A549 (cell line): Measurements from ENCODE around the gene NDUFB7. TPM values are rescaled to one million over a fixed set of nuclear protein-coding genes. Genes with fewer than 3 reads are reported as not detected.

ENCODE experiments used
- ATAC-seq, 2 experiments: fragments of 200-7000 bp in 1 of 2; fragments of >200 bp in 1 of 2; cut with Nextera tagmentation in 1 of 2; cut with Tn5 transposase in 1 of 2; 3 replicates each; pipeline versions ENCODE4 v1.8.0 to v1.9.1; 2018 to 2020; ENCODE audit warnings: mild to moderate bottlenecking in 1 of 2, moderate library complexity in 1 of 2
- CTCF ChIA-PET: fragments of 300-600 bp; sonication (Branson Sonifier 250); formaldehyde crosslinking; extraction: SDS; loops from one replicate; lab custom pipeline; 2021; ENCODE audit warnings: antibody characterized with exemption, inconsistent platforms; lab: Yijun Ruan, JAX
- POLR2A ChIA-PET: fragments of 350-600 bp; formaldehyde crosslinking; extraction: SDS; loops from one replicate; lab custom pipeline; 2021; ENCODE audit warnings: antibody characterized with exemption, inconsistent platforms; lab: Yijun Ruan, JAX
- DNase-seq, 2 experiments: peaks; one replicate each; pipeline versions ENCODE4 v3.0.0 to v3.0.0-alpha.2; 2011 to 2016; ENCODE audit warnings: low read depth in 1 of 2, low spot score in 1 of 2
- FAIRE-seq: peaks from 2 replicates; lab custom pipeline; 2011; peaks lifted over from hg19 to GRCh38; lab: Jason Lieb, UNC
- H3K27ac ChIP-seq, 2 experiments: fragments of >200 bp; sonication (Bioruptor Twin); formaldehyde crosslinking; 3 replicates each; pipeline ENCODE4 v1.5.1; 2016 to 2017
- H3K4me1 ChIP-seq: fragments of >200 bp; sonication (Bioruptor Twin); formaldehyde crosslinking; 3 replicates; pipeline ENCODE4 v1.6.1; 2016
- H3K4me2 ChIP-seq: fragments of >200 bp; sonication (Bioruptor Twin); formaldehyde crosslinking; 3 replicates; pipeline ENCODE4 v1.6.1; 2016
- H3K4me3 ChIP-seq: fragments of >200 bp; sonication (Bioruptor Twin); formaldehyde crosslinking; 3 replicates; pipeline ENCODE4 v1.5.1; 2016
- H3K9me3 ChIP-seq: fragments of >200 bp; sonication (Bioruptor Twin); formaldehyde crosslinking; 3 replicates; pipeline ENCODE4 v1.6.1; 2016
- CHD2 ChIP-seq: fragments of 150-350 bp; IDR thresholded peaks from 2 replicates; pipeline ENCODE4 v1.6.1; 2014; ENCODE audit warnings: low read length; ENCODE audit not compliant: partially characterized antibody
- E2F6 ChIP-seq: IDR thresholded peaks from 2 replicates; pipeline ENCODE4 v1.6.1; 2012; ENCODE audit warnings: low read depth, borderline replicate concordance
- ESRRA ChIP-seq: fragments of 150-350 bp; IDR thresholded peaks from 2 replicates; pipeline ENCODE4 v1.6.1; 2014; ENCODE audit warnings: mild to moderate bottlenecking, low read length, borderline replicate concordance
- FOSB ChIP-seq: fragments of 250-450 bp; sonication (Bioruptor Pico); IDR thresholded peaks from 2 replicates; pipeline ENCODE4 v1.5.0; 2020; ENCODE audit warnings: mild to moderate bottlenecking, moderate library complexity
- HDAC2 ChIP-seq: fragments of 200-600 bp; sonication (generic); IDR thresholded peaks from 2 replicates; pipeline ENCODE4 v1.6.1; 2016
- HMGXB4 ChIP-seq: fragments of 250-450 bp; sonication (Bioruptor Pico); IDR thresholded peaks from 2 replicates; pipeline ENCODE4 v1.5.0; 2021; ENCODE audit warnings: mild to moderate bottlenecking, moderate library complexity, borderline replicate concordance
- JUNB ChIP-seq: fragments of >200 bp; sonication (Bioruptor Twin); formaldehyde crosslinking; IDR thresholded peaks from 2 replicates; pipeline ENCODE4 v1.6.1; 2016
- NFE2L2 ChIP-seq: fragments of 150-350 bp; conservative IDR thresholded peaks from 2 replicates; pipeline ENCODE4 v1.6.1; 2014; ENCODE audit warnings: low read length
- NR3C1 ChIP-seq: fragments of >200 bp; sonication (Bioruptor Twin); formaldehyde crosslinking; IDR thresholded peaks from 3 replicates; pipeline ENCODE4 v1.6.1; 2017
- PHF8 ChIP-seq: fragments of 200-600 bp; sonication (generic); IDR thresholded peaks from 2 replicates; pipeline ENCODE4 v1.6.1; 2016; ENCODE audit warnings: low read depth, mild to moderate bottlenecking, antibody characterized with exemption, moderate library complexity, borderline replicate concordance
- POLR2A ChIP-seq: IDR thresholded peaks from 2 replicates; pipeline ENCODE4 v1.6.1; 2012; ENCODE audit warnings: mild to moderate bottlenecking, low read length
- POLR2AphosphoS2 ChIP-seq: conservative IDR thresholded peaks from 2 replicates; pipeline ENCODE4 v1.6.1; 2012; ENCODE audit warnings: low read length, improper control_type of control experiment, inconsistent platforms
- RFX5 ChIP-seq: fragments of 450-650 bp; IDR thresholded peaks from 2 replicates; pipeline ENCODE4 v1.7.1; 2014; ENCODE audit warnings: antibody characterized with exemption, mild to moderate bottlenecking, moderate library complexity
- RNF2 ChIP-seq: fragments of 200-600 bp; sonication (generic); IDR thresholded peaks from 2 replicates; pipeline ENCODE4 v1.6.1; 2016; ENCODE audit warnings: low read depth, mild to moderate bottlenecking, antibody characterized with exemption, moderate library complexity, borderline replicate concordance
- SMC3 ChIP-seq: fragments of >200 bp; sonication (Bioruptor Twin); formaldehyde crosslinking; IDR thresholded peaks from 3 replicates; pipeline ENCODE4 v1.6.1; 2018; ENCODE audit warnings: inconsistent platforms
- SREBF2 ChIP-seq: fragments of 450-650 bp; IDR thresholded peaks from 2 replicates; pipeline ENCODE4 v1.6.1; 2014; ENCODE audit warnings: mild to moderate bottlenecking, moderate library complexity
- TP53 ChIP-seq: fragments of 250-450 bp; sonication (Bioruptor Pico); IDR thresholded peaks from 2 replicates; pipeline ENCODE4 v1.5.0; 2021; ENCODE audit warnings: mild to moderate bottlenecking, moderate library complexity
- ZC3H11A ChIP-seq: fragments of 450-650 bp; IDR thresholded peaks from 2 replicates; pipeline ENCODE4 v1.6.1; 2014; ENCODE audit warnings: antibody characterized with exemption, mild to moderate bottlenecking
- WGBS: methylation state at CpG from one replicate; pipeline ENCODE4 v1.1.6; 2017; ENCODE audit errors: missing lambda C conversion rate; 5-methylcytosine and 5-hydroxymethylcytosine counted together
- polyA plus RNA-seq, 4 experiments: library from polyadenylated mRNA; depleted of rRNA in 3 of 4; stranded (reverse); fragments of >200 nt; fragmentation: RNase III in 1 of 4; extraction: RNeasy Plus Mini Kit Qiagen cat#74134 plus additional on column Dnase treatment in 1 of 4; gene quantifications; 2 replicates in 3 of 4; 3 replicates in 1 of 4; pipeline ENCODE4 v1.2.3, GENCODE V29; 2011 to 2017
- TF ChIP-seq, protein P1 (sequence below): fragments of >200 bp; sonication (Bioruptor Twin); formaldehyde crosslinking; IDR thresholded peaks from 2 replicates; pipeline ENCODE4 v1.6.1; 2016
- TF ChIP-seq, protein P2 (sequence below): fragments of >200 bp; sonication (Bioruptor Twin); formaldehyde crosslinking; IDR thresholded peaks from 3 replicates; pipeline ENCODE4 v1.5.1; 2016
- TF ChIP-seq, protein P3 (sequence below): fragments of 450-650 bp; IDR thresholded peaks from 2 replicates; pipeline ENCODE4 v1.6.1; 2014; ENCODE audit warnings: antibody characterized with exemption

Gene NDUFB7
- polyA plus RNA-seq, 2 of the 4 experiments (the other 2 are of a cell fraction) = 82.3 to 158 TPM

GRCh38 chr19:14576363-14576762 lies 4.5 kb upstream of the NDUFB7 start:
- no peak for FAIRE-seq
- H3K4me2 ChIP-seq = no peak overlapping the region
- peaks cover 3% of the 10 kb centered on the region; the same call in 1 of the 3 replicates for H3K4me1 ChIP-seq
- CTCF ChIA-PET = interaction anchor here (2.8 kb wide), 1 partner anchor 110 kb away, joined by 10 read pairs; no protein-coding TSS in a partner anchor
- TF ChIP-seq TP53 (CRISPR knock-in tag) = no peak
- no peak for TF ChIP-seq NR3C1
- no peak for TF ChIP-seq POLR2AphosphoS2
- TF ChIP-seq FOSB (CRISPR knock-in tag) = no peak
- no peak for TF ChIP-seq ESRRA
- no peak for TF ChIP-seq RFX5
- TF ChIP-seq, protein P1, sequence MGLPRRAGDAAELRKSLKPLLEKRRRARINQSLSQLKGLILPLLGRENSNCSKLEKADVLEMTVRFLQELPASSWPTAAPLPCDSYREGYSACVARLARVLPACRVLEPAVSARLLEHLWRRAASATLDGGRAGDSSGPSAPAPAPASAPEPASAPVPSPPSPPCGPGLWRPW = no peak
- TF ChIP-seq HMGXB4 = no peak
- no peak for TF ChIP-seq NFE2L2
- no peak for TF ChIP-seq E2F6
- TF ChIP-seq POLR2A = no peak
- TF ChIP-seq SMC3 = no peak
- TF ChIP-seq, protein P2, sequence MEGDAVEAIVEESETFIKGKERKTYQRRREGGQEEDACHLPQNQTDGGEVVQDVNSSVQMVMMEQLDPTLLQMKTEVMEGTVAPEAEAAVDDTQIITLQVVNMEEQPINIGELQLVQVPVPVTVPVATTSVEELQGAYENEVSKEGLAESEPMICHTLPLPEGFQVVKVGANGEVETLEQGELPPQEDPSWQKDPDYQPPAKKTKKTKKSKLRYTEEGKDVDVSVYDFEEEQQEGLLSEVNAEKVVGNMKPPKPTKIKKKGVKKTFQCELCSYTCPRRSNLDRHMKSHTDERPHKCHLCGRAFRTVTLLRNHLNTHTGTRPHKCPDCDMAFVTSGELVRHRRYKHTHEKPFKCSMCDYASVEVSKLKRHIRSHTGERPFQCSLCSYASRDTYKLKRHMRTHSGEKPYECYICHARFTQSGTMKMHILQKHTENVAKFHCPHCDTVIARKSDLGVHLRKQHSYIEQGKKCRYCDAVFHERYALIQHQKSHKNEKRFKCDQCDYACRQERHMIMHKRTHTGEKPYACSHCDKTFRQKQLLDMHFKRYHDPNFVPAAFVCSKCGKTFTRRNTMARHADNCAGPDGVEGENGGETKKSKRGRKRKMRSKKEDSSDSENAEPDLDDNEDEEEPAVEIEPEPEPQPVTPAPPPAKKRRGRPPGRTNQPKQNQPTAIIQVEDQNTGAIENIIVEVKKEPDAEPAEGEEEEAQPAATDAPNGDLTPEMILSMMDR = no peak
- no peak for TF ChIP-seq CHD2
- no peak for TF ChIP-seq HDAC2
- TF ChIP-seq, protein P3, sequence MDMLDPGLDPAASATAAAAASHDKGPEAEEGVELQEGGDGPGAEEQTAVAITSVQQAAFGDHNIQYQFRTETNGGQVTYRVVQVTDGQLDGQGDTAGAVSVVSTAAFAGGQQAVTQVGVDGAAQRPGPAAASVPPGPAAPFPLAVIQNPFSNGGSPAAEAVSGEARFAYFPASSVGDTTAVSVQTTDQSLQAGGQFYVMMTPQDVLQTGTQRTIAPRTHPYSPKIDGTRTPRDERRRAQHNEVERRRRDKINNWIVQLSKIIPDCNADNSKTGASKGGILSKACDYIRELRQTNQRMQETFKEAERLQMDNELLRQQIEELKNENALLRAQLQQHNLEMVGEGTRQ = no peak
- no peak for TF ChIP-seq SREBF2
- TF ChIP-seq, all 56 proteins: peak for 0
- Histone ChIP-seq H3K27ac (no peak overlapping the region), H3K9me3 (no peaks in the 10 kb centered on the region), H3K4me3 (no peak overlapping the region)
- WGBS = 66% methylated on average over 8 of the region's 8 CpGs
- ATAC-seq (no peak), DNase-seq (no peak)
- POLR2A ChIA-PET = no interaction called here

DNA sequence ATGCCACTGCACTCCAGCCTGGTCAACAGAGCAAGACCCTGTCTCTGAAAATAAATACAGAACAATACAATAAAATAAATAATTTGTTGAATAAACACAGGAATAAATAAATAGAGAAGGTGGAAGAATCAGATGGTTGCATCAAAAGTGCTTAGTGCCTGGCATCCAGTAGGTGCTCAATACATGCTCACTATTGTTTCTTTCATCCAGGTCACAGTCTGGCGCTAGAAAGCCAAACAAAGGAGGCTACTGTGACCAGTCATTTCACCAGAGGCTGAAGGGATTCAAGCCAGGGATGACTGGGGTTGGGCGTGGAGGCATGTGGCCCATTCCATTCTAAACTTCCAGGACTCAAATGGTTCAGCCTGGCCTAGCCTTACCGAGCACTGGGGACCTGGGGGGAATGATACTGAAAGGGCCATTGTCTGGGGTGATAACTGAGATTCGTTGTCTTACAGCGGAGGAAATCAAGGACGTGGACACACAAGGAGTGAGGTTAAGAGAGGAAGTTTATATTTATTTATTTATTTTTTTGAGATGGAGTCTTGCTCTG lies 3.6 kb upstream of the NDUFB7 start:
- DNase-seq (no peak), FAIRE-seq (no peak), ATAC-seq (no peak)
- Histone ChIP-seq H3K4me2 (no peak overlapping the region), H3K4me1 (peaks cover 6% of the 10 kb centered on the region; the same call in 1 of the 3 replicates), H3K9me3 (no peaks in the 10 kb centered on the region), H3K4me3 (no peak overlapping the region), H3K27ac (no peak overlapping the region)
- ChIA-PET CTCF (interaction anchor here (1.6 to 4.3 kb wide), 4 partner anchors 106 to 116 kb away, joined by 6 to 81 read pairs (median 9); partner anchors contain the start of gene ZNF333), POLR2A (no interaction called here)
- 60% methylated on average over 6 of the region's 6 CpGs for WGBS
- TF ChIP-seq RNF2 = no peak
- TF ChIP-seq, protein P2 = no peak
- TF ChIP-seq PHF8 = no peak
- TF ChIP-seq SREBF2 = no peak
- no peak for TF ChIP-seq ZC3H11A
- TF ChIP-seq JUNB = no peak
